Stimulated activated CD4-positive, alpha-beta T cell treated with anti-CD3 and anti-CD28 coated beads, TNF-alpha, amount 100 ng/mL, for 24 hours (primary cell): ENCODE data around the gene CLCA4.

Source experiments
- DNase-seq, 3 experiments: peaks; one replicate each; pipeline ENCODE4 v3.0.0-alpha.2; 2020; ENCODE audit warnings: low read depth in 3 of 3

CLCA4 gene, protein sequence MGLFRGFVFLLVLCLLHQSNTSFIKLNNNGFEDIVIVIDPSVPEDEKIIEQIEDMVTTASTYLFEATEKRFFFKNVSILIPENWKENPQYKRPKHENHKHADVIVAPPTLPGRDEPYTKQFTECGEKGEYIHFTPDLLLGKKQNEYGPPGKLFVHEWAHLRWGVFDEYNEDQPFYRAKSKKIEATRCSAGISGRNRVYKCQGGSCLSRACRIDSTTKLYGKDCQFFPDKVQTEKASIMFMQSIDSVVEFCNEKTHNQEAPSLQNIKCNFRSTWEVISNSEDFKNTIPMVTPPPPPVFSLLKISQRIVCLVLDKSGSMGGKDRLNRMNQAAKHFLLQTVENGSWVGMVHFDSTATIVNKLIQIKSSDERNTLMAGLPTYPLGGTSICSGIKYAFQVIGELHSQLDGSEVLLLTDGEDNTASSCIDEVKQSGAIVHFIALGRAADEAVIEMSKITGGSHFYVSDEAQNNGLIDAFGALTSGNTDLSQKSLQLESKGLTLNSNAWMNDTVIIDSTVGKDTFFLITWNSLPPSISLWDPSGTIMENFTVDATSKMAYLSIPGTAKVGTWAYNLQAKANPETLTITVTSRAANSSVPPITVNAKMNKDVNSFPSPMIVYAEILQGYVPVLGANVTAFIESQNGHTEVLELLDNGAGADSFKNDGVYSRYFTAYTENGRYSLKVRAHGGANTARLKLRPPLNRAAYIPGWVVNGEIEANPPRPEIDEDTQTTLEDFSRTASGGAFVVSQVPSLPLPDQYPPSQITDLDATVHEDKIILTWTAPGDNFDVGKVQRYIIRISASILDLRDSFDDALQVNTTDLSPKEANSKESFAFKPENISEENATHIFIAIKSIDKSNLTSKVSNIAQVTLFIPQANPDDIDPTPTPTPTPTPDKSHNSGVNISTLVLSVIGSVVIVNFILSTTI

DNA sequence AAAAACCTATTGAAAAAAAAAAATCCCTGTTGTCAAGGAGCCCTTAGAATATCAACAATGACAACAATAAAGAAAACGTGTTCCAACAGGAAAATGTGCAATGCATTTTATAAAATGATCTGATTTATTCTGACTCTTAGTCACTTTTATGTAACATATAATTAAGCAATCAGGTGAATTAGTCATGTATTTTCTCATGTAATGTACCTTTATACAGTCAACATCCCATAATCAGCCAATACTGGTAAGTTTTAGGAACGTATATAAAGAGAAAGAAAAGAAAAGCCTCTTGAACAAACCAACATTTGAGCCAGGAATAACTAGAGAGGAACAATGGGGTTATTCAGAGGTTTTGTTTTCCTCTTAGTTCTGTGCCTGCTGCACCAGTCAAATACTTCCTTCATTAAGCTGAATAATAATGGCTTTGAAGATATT lies at the start of gene CLCA4:
CLCA4 (plus strand) TSS at position 292 of the 435 bp plus-strand sequence; CDS start at position 334, 42 bp downstream.
- DNase-seq, result no peak

DNA sequence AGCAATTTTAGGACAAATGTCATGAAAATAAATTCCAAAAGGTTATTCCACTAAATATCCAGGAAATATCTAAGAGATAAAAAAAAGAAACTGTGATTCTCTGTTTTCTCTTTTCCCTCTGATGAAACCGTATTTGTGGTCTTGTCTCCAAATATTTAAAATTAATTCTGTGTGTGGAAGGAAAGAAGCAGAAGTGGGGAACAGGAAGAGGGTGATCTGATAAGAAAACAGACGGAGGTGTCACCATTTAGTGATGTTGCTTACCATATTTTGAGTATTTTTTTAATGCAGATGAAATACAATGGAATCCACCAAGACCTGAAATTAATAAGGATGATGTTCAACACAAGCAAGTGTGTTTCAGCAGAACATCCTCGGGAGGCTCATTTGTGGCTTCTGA lies 48.6 kb upstream of the CLCA4 start:
- no peak for DNase-seq

DNA sequence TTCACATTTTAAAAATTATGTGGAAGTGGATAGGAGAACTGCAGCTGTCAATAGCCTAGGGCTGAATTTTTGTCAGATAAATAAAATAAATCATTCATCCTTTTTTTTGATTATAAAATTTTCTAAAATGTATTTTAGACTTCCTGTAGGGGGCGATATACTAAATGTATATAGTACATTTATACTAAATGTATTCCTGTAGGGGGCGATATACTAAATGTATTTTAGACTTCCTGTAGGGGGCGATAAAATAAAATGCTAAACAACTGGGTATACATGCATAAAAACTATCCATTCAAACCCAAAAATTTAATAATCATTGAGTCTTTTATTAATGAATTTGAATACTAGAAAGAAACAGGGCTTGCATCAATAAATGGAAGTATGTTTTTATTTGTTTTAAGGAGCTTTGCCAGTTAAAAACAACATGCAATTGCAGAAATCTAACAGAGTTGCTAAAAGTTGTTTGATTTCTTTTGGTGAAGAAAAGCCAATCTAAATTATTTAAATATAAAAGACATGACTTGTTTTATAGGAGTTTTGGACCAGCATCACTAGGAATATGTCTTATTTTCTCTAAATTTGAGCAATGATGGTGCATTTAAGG lies 46.8 kb upstream of the CLCA4 start:
- no peak for DNase-seq

DNA sequence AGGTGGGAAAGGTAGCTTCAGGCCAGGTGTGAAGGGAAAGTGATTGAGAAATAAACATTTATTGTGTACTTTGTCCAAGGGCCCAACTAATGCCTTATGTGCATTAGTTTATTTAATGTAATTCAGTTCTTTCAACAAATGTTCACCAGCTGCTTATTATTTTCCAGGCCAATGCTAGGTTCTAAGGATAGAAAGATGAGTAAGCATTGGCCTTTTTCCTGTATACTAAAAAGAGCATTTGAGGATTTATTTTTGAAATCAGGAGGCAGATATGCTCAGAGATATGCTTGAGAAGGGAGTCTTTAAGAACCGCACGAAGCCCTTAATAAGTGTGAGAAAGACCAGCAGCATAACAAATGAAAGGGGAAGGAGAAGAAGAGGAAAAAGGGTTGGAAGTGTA lies 46.2 kb upstream of the CLCA4 start:
- no peak for DNase-seq

DNA sequence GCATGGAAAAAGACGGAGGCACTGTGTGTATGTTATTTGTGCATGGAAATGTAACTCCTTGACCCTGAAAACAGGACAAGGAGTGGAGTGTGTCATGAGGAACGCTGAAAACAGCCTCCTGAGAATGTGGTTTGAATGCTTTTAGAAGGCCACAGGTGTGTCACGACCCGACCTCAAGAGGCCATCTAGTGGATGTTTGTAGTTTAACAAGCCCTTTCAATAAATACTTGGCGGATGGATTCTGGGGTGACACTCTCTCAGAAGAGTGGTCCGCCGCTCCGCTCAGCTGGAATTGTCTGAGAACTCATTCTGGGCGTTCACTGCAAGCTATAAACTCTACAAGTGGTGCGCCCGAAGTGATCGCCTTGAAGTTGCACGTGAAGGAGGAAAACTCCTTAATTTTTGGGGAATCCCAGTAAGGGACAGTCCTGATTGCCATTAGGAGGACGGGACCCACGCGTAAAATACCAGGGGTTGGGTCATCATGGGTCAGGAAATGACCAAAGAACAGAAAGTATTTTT lies 44.7 kb upstream of the CLCA4 start:
- DNase-seq, result peak in 1 of 3 experiments; percentile 5

DNA sequence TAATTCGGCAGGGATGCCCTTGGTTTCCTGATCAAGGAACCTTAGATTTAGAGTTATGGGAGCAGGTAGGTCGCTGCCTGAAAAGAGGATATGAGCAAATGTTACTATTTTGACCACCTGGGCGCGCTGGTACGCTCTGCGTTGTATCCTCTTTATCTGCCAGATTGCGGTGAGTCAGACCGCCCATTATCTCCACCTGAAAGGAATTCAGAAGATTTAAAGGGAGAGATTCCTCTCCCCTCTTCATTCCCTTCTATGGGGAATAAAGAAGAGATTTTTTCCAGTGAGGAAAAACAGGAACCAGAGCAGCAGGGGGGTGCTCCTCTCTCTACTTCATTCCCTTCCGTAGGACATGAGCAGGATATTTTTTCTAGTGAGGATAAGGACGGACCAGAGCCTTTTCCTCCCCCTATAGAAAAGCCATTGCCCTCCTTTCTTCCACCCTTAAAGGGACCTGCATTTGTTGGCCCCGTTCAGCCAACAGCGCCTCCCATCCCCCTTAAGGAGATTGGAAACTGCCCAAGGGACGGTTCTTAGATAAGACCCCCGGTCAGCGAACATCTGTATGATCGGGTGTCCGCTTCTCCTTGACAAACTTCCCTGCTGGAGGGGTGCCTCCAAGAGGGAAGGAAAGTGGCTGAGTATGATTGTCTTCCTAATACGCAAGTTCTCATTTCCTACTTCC lies 44.0 kb upstream of the CLCA4 start:
- DNase-seq, result no peak

DNA sequence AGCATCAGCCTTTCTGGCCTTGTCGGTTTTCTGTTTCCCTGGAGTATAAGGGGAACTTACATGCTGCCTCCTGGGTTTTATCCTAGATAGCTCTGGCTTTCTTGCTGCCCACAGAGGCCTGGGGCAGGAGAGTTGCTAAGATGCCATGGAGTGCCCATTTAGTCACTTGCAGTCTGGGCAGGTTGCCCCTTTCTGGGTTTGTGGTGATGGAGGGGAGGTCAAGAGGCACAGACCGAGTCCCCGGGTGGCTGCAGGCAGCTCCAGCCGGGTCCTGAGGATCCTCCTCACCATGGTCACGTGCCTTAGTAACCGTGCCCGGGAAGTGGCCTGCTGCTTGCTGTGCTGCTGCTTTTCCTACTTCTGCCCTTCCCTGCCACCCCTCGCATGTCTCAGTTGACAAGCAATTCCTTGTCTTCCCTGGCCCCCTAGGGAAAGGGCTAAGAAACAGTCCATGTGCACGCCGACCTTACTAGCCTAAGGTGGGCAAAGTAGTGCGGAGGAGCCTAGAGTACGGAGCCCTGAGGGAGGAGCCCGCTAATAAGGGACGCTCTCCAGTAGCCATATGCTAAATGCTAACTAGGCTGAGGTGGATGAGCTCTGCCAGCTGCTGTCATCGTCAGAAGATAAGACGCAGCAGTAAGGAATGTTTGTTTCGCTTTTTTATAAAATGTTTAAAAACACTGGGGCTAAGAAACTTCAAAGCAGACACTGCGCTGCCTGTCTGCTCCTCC lies 43.3 kb upstream of the CLCA4 start:
- DNase-seq, result no peak

DNA sequence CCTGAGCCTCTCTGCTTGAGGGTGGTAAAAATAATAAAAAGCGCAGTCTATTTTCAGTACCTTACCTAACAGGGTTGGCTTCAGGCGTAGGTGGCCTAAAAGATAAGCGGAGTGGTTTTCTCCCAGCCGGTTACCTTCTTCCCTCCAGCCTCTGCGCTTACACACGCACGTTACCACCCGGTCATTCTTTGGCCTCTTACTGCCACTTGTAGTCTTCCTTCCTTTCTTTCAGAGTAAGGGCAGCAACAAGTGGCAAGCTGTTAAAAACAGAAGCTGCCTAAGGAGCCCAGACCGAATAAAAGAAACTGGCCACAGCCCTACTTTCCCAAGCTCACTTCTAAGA lies 42.8 kb upstream of the CLCA4 start:
- DNase-seq, result no peak

DNA sequence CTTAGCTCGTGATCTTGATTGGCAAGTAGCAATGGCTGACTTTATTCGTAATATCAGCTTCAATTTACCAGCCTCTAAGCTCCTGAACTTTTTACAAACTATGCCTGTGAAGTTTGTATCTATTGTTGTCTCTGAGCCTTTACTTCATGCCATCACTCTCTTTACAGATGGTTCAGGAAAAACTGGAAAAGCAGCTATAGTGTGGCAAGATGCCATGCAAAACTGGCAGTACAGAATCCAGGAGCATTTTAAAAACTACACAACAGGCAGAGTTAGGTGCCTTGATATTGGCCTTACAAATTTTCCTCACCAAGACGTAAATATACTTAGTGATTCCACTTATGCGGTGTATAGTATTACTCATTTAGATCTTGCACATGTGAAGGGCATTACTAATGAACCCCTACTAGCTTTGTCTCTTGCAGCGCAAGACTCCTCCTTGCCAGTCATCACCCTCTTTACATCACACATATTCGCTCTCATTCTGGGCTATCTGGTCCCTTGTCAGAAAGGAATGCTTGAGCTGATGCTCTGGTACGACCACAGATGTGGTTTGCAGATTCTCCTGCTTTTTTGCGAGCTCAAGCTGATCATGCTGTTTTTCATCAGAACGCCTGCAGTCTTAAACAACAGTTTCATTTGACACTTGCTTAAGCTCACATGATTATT lies 41.8 kb upstream of the CLCA4 start:
- no peak for DNase-seq

DNA sequence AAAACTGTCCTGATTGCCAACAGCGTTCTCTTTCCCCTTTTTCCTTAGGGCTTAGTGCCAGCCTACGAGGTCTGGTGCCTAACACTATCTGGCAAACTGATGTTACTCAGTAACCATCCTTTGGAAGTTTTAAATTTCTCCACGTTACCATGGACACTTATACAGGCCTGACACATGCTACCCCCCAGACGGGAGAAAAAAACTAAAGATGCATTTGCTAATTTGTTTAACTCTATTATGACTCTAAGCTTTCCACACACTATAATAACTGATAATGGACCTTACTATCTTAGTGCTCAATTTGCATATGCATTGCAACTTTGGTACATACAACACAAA lies 41.3 kb upstream of the CLCA4 start:
- no peak for DNase-seq

DNA sequence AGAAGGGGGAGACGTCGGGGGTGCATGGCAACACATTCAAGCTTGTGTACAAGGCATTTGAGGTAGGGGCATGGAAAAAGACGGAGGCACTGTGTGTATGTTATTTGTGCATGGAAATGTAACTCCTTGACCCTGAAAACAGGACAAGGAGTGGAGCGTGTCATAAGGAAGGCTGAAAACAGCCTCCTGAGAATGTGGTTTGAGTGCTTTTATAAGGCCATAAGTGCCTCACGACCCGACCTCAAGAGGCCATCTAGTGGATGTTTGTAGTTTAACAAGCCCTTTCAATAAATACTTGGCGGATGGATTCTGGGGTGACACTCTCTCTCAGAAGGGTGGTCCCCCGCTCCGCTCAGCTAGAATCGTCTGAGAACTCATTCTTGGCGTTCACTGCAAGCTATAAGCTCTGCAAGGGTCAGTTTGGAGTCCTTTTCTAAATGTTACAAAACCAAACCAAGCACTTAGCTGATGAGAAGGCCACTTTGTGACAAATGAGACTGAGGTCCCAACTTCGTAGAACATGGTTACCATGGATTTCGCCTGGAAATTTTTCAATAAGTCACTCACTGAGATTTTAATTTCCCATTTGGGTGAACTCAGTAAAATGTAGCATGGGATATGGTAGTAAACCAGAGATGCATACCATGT lies 38.8 kb upstream of the CLCA4 start:
- no peak for DNase-seq

DNA sequence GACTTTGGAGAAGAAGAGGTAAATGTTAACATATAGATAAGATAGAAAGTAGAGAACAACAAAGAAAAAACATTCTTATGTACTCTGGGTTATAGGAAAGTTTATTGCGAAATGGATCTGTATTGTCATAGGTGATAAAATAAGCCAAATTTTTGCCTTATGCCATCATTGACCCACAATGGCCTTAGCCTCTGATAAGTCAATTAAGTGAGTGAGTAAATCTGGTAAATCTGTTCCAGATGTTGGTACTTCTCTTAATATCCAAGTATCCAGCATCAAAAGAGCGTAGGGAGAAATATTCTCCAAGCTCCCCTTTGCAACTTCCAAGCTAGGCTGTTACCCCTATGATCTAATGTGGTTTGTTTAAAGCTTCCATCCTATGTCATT lies 38.3 kb upstream of the CLCA4 start:
- DNase-seq, result no peak

DNA sequence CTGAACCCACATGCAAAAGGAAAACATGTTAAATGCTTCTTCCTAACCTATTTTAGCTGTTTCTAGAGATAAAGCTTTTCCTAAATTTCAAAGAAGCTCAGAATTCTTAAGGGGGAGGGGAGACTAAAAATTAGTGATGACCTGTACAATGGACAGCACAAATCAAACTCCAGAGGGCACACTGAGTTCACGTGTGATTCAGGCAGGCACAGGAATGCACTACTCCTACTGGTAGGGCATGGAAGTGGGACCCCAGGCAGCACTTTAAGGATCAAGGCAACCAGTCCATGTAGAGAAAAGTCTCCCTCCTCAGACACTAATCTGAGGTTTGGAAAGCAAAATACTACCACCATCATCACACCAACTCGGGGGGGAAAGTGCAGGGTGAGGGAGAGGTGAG lies 31.3 kb upstream of the CLCA4 start:
- no peak for DNase-seq

DNA sequence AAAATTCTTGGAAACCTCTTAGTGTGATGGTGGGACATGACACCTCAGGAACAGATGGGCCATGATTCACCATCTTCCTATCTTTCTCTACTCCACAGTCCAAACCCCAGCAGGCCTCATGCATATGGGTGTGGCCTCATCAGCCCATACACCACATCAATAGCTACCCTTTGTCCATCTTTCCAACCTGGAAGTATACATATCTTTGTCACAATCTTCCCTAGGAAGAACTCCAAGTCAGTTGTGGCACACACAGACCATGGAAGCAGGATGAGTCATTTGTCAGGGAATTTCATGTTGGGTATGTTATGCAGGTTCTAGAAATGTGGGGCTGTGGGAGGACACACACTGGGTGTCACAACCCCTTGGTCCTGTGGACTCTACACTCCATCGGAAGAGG lies 30.5 kb upstream of the CLCA4 start:
- no peak for DNase-seq

DNA sequence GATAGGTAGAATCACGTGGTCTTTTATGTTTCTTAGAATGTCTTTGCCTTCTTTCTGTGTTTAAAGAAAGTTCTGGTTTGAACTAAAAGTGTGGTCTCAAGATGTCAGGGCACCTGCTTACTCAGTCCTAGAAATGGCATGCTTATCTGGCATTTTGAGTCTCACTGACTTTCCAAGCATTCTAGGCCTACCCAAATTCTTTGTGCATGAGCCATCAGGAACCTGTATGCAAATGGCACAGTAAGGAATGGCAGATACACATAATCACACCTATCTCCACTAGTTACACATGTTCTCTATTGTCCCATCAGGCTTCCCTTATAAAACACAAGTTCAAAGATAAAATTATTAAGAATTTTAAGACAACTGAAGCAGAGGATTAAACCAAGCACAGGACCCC lies 29.5 kb upstream of the CLCA4 start:
- no peak for DNase-seq

DNA sequence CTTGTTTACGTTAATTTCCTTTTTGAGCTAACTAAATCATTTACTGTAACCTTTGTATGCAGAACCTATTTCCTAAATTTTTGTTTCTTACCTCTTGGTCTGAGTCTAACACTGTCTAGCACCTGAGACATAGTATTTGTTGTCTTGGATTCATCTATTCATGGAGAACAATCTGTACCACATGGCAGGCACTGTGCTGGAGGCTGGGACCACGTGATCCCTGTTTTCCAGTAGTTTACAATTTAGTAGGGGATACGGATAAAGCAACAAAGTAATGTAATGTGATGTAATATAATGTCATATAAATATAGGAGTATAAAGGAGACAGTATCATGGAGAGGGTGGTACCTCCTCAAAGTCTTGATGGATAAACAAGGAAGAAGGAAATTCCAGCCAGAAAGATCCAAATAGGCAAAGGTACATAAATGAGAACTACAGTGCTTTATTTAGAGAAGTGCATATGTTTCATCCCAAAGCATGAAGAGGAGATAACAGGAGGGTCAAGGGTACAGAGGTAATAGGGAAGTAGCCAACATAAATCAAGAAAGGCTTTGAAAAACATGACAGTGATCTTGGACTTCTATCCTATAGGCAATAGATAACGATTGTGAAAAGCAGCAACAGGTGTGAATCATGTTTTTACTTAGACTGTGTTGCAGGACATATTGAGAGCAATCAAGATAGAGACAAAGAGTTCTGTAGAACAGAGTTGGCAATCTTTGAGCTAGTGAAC lies 25.9 kb upstream of the CLCA4 start:
- DNase-seq, result no peak

DNA sequence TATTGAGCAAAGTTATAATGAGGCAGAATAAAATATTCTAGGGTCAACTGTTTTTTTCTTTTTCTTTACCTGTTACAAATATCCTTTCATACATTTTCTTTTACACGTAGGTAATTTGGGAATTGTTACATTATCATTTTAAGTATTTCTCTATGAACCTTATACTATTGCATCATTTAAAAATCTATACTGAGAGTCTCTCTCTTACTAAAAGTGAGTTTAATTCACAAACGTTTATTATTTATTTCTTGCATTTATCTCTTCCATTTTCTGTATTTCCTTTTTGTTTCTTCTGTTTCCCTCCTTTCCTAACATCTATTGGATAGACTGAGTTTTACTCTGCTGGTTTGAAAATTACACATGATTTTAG lies 25.4 kb upstream of the CLCA4 start:
- DNase-seq, result no peak

DNA sequence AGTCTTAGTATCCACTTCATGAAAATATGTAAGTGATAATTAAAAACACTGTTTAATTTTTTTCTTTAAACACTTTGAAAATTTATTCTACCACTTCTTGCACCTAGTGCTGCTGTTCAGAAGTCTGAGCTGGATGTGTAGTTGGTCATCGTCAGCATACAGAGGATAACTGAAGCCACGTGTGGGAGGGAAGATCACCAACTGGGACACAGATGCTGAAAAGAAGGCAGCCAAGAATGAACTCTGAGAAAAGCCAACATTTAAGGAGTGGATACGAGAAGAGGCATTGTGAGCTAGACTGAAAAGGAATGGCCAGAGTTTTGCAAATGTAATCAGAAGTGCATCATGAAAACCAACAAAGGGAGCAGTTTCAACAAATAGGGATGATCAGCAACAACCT lies 24.6 kb upstream of the CLCA4 start:
- no peak for DNase-seq

DNA sequence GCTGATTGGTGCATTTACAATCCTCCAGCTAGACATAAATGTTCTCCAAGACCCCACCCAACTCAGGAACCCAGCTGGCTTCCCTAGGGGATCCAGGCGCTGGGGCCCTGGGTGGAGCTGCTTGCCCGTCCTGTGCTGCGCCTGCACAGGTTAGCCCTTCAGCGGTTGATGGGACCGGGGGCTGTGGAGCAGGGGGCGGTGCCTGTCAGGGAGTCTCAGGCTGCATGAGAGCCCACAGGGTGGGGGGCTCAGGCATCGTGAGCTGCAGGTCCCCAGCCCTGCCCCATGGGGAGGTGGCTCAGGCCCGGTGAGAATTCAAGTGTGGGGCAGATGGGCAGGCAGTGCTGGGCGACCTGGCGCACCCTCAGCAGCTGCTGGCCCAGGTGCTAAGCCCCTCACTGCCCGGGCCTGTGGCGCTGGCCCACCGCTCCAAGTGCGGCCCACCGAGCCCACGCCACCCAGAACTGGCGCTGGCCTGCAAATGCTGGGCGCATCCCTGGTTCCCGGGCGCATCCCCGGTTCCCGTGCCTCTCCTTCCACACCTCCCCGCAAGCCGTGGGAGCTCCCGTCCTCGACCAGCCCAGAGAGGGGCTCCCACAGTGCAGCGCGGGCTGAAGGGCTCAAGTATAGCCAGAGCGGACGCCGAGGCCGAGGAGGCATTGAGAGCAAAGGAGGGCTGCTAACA lies 23.1 kb upstream of the CLCA4 start:
- no peak for DNase-seq
